H1 (cell line): ENCODE results near the gene KCNJ9.

ENCODE experiments used
- CHD2 ChIP-seq: IDR thresholded peaks from 2 replicates; pipeline ENCODE4 v1.6.1; 2012; ENCODE audit warnings: low read length, improper control_type of control experiment
- CTCF ChIP-seq, 3 experiments: IDR thresholded peaks; 1 replicate in 2 of 3; 2 replicates in 1 of 3; pipeline versions ENCODE4 v1.5.1 to v1.6.1; 2011; ENCODE audit warnings: low read length in 3 of 3, mild to moderate bottlenecking in 3 of 3, inconsistent platforms in 2 of 3, low read depth in 1 of 3, moderate library complexity in 1 of 3; ENCODE audit not compliant: insufficient read depth in 1 of 3; ENCODE audit errors: control extremely low read depth in 1 of 3
- RAD21 ChIP-seq, 2 experiments: IDR thresholded peaks in 1 of 2; conservative IDR thresholded peaks in 1 of 2; 2 replicates each; pipeline ENCODE4 v1.6.1; 2011; ENCODE audit warnings: low read depth in 2 of 2, low read length in 2 of 2, improper control_type of control experiment in 1 of 2, inconsistent platforms in 1 of 2, mild to moderate bottlenecking in 1 of 2, moderate library complexity in 1 of 2
- SIX5 ChIP-seq: IDR thresholded peaks from 2 replicates; pipeline ENCODE4 v1.6.1; 2011; ENCODE audit warnings: mild to moderate bottlenecking, low read depth, low read length

- no peak for TF ChIP-seq CHD2
- no peak for TF ChIP-seq CTCF (IDR thresholded peaks at IDR 0.05; ENCODE audit: control extremely low read depth in 1 of 3, insufficient read depth in 1 of 3, low read depth in 1 of 3, low read length in 3 of 3)
- TF ChIP-seq SIX5: no peak
- no peak for TF ChIP-seq RAD21 (IDR thresholded peaks at IDR 0.05 in 1 of 2, conservative IDR thresholded peaks at IDR 0.05 in 1 of 2; ENCODE audit: low read depth in 2 of 2, low read length in 2 of 2)
Observed at GRCh38 chr1:160074865-160075264, 6.5 kb upstream of the KCNJ9 start.
